Right ventricle myocardium superior (tissue), 1 donor: ENCODE measurements around the gene PRUNE1. TPM values are rescaled to one million over a fixed set of nuclear protein-coding genes. Genes with fewer than 3 reads are reported as not detected.
A peak's percentile ranks its signal among the peaks of the same experiment; 100 is the strongest.

Experiments
- ATAC-seq: fragments of 200-7000 bp; cut with Tn5 transposase; one replicate; pipeline ENCODE4 v1.9.1; 2020; ENCODE audit warnings: mild to moderate bottlenecking; ENCODE audit not compliant: poor library complexity
- DNase-seq: peaks from one replicate; pipeline ENCODE4 v3.0.0-alpha.2; 2020
- intact Hi-C: fragments of 100-400 bp; cut with DNase I; formaldehyde crosslinking; loops from one replicate; pipeline ENCODE4 v1.11.2; 2022
- total RNA-seq: library from RNA; stranded (reverse); fragmentation: NEBNext Ultra II Directional; extraction: Animal tissue kit (Norgen Biotek cat#: 25700); gene quantifications from one replicate; pipeline ENCODE4 v1.2.1, GENCODE V29; 2021
- donor health status: DM: no; HTN: yes; CAD: no; lungs with severe emphysema.

PRUNE1 gene
- total RNA-seq, 1 donor from 2014 or later: 41.3 TPM

DNA sequence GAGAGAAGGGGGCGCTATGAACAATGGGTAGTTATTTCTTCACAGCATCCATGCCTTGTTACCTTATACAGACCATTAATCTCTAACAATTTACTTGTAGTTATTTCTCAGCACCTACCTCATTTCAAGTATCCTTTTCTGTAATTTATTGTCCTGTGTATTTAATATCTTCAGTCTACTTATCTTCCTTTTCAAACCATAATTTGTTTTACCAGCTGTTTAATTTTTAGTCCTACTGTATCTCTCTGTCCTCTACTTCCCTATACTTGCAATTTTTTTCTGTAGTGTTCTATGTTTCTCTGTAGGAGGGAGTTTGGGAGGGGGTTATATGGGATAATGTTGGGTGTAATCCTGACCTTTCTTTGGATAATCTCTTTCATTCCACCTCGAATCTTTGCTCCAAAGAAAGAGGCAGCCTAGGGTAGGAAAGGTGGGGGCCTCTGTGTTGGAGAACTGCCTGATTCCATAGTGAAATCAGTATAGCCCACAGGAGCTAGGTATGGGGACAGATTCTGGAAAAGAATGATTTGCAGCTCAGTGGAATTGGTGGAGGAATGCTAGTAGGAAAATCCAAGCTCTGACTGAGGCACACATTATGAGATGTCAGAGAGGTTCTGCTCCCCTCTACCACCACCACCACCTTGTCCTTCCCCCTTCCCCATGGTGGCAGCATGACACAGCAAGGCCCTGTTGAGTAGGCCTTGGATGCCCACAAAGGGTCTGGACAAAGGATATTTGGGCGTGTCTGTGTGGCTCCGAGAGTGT lies 52.6 kb downstream of the PRUNE1 start:
- intact Hi-C loops: no loop called here
- DNase-seq (no peak), ATAC-seq (no peak)

DNA sequence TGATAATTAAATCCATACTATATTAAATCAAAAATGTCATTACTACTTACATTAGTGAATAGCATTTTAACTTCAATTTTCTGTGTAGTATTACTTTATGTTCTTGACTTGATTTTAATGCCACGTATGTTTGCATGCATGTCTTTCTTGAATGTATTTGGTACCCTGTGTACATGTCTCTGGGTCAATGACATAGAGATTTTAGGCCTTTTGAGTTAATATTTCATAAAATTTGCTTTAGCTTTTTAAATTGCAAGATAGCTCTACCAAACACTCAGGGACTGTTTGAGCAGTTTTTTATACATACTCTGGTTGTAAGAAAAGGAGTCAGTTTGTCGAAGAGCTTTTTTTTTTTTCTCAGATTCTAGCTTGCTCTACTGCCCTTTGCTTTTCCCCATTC lies 53.5 kb downstream of the PRUNE1 start:
- DNase-seq (no peak), ATAC-seq (no peak)
- intact Hi-C loops: no loop called here

DNA sequence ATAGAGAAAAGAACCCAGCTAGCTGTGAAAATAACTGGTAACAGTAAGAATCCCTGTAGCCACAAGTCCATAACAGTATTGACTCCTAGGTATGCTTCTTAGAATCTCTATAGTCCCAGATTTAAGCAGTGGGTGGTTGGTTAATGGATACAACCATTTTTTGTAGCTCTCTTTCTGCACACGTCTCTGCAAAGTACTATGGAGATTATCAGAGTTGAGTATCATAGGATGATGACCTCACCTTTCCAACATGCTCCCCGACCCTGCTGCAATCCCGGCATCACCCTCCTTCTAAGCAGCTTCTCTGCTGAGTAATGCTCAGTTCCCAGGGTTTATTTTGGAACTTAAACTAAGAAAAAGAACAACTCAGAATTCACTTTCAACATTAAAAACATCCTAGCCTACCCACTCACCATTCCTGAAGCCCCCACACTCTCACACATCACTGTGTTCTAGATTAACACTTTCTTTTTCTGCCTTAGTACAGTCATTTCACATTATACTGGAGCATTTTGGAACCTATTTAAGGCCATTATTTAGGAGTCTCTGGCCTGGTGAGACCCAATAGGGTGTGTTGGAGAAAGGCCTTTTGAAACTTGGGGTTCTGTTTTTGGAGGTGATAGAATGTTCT lies 54.6 kb downstream of the PRUNE1 start:
- intact Hi-C loops: no loop called here
- ATAC-seq (no peak), DNase-seq (no peak)

DNA sequence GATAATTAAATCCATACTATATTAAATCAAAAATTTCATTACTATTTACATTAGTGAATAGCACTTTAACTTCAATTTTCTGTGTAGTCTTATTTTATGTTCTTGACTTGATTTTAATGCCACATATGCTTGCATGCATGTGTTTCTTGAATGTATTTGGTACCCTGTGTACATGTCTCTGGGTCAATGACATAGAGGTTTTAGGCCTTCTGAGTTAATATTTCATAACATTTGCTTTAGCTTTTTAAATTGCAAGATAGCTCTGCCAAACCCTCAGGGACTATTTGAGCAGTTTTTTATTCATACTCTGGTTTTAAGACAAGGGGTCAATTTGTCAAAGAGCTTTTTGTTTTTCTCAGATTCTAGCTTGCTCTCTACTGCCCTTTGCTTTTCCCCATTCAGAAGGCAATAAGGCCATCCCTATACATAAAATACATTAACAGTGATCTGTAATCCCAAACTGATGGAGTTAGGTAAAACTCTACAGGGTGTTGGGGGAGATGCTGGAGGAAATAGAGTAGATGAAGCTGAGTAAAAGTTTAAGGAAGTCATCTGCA lies 56.9 kb downstream of the PRUNE1 start:
- DNase-seq (no peak), ATAC-seq (no peak)
- intact Hi-C loops: no loop called here

DNA sequence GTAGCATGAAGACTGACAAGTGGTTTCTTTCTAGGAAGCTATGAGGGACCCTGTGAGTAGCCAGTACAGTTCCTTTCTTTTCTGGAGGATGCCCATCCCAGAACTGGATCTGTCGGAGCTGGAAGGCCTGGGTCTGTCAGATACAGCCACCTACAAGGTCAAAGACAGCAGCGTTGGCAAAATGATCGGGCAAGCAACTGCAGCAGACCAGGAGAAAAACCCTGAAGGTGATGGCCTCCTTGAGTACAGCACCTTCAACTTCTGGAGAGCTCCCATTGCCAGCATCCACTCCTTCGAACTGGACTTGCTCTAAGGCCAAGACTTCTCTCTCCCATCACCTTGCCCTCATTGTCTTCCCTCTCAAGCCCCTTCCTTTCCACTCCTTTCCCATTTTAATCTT lies 58.9 kb downstream of the PRUNE1 start:
- intact Hi-C loops: no loop called here
- ATAC-seq: no peak
- no peak for DNase-seq

DNA sequence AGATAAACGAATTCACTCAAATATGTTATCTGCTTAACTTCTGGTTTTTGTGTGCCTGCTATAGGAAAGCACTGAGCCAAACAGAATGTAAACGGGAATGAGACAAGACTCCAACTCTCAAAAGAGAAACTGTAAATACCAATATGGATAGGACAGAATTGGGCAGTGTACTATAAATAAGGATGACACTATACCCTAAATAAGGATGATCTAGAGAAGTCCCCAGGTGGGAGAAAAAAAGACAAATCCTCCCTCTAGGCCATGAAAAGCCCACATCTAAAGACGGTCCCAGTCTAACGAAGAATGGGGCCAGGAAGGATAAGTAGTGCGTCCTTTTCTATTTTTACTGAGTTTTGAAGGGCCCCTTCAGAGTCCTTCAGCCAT lies 60.8 kb downstream of the PRUNE1 start:
- ATAC-seq (no peak), DNase-seq (no peak)
- intact Hi-C loops: no loop called here

DNA sequence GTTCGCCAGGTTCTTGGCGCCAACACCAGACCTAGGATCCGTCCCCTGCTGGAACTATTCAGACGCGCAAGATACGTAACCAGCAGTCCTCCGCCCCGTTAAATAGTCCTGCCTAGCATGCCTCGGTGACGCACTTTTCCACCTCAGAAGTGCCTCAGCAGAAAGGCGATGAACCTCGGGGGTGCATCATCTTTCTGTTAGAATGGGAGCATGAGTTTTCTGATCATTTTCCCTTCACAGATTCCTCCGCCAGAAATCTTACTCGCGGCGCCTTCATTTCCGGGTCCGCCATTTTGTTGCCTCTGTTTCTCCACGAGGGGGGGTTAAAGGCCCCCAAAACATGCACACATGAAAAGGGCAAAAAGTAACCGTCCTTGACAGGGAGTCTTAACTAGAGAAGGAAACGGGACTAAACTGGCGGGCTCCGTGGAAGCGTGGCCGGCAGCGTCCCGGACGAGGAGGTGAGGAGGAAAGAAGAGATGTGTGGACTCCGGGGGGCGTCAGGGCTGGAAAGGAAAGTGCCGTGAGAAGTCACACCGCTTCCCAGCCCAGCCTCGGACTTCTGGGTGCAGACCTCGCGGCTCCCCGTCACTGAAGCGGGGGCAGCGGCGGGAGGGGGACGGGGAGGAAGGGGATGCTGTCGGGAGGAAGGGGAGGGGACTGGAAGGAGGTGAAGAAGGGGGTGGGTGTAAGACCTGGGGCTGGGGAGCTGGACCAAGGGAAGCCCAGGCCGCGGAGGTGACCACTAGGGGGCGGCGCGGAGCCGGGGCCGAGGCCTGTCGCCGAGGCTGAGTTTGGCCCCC lies 62.4 kb downstream of the PRUNE1 start, which contains the start of gene GABPB2:
Gene GABPB2 (plus strand): TSS at position 288 of the 803 bp plus-strand sequence. CDS start 17,429 bp downstream, outside the sequence.
- ATAC-seq: peak; percentile 95
- intact Hi-C loops: no loop called here
- peak; percentile 95 for DNase-seq

DNA sequence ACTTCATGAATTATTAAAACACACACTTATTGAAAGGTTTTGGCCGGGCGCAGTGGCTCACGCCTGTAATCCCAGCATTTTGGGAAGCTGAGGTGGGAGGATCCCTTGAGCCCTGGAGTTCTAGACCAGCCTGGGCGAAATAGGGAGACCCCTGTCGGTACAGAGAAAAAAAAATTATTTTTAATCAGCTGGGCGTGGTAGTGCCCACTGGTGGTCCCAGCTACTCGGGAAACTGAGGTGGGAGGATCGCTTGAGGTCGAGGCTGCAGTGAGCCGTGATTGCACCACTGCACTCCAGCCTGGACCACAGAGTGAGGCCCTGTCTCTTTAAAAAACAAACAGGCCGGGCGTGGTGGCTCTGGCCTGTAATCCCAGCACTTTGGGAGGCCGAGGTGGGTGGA lies 64.0 kb downstream of the PRUNE1 start:
- intact Hi-C loops: no loop called here
- DNase-seq: no peak
- no peak for ATAC-seq

Other genes starting within 250 kb of the PRUNE1 start
- gene CTSS, start 242.7 kb upstream of the PRUNE1 start, total RNA-seq: 34.9 TPM
- gene CTSK, start 200.2 kb upstream of the PRUNE1 start, total RNA-seq: 4.9 TPM
- 26.2 TPM for gene ARNT, start 131.8 kb upstream of the PRUNE1 start, total RNA-seq
- not detected for gene CTXND2, start 121.3 kb upstream of the PRUNE1 start, total RNA-seq
- 15.7 TPM for gene SETDB1, start 82.1 kb upstream of the PRUNE1 start, total RNA-seq
- gene CERS2, start 33.6 kb upstream of the PRUNE1 start, total RNA-seq: 82.5 TPM
- gene ANXA9, start 26.2 kb upstream of the PRUNE1 start, total RNA-seq: not detected
- 41.6 TPM for gene MINDY1, start 1.5 kb upstream of the PRUNE1 start, total RNA-seq
- 0.43 TPM for gene BNIPL, start 28.1 kb downstream of the PRUNE1 start, total RNA-seq
- gene C1orf56, start 39.3 kb downstream of the PRUNE1 start, total RNA-seq: 7.3 TPM
- 24.3 TPM for gene CDC42SE1, start 51.2 kb downstream of the PRUNE1 start, total RNA-seq
- 2.9 TPM for gene MLLT11, start 51.9 kb downstream of the PRUNE1 start, total RNA-seq
- 9.5 TPM for gene GABPB2, start 62.3 kb downstream of the PRUNE1 start, total RNA-seq
- 56.6 TPM for gene SEMA6C, start 138.2 kb downstream of the PRUNE1 start, total RNA-seq
- 1.5 TPM for gene TNFAIP8L2, start 148.2 kb downstream of the PRUNE1 start, total RNA-seq
- gene LYSMD1, start 157.5 kb downstream of the PRUNE1 start, total RNA-seq: 10.7 TPM
- gene SCNM1, start 157.7 kb downstream of the PRUNE1 start, total RNA-seq: 17.5 TPM
- not detected for gene TMOD4, start 167.5 kb downstream of the PRUNE1 start, total RNA-seq
- 37.5 TPM for gene VPS72, start 181.7 kb downstream of the PRUNE1 start, total RNA-seq
- gene PIP5K1A, start 190.1 kb downstream of the PRUNE1 start, total RNA-seq: 33.5 TPM
- gene PSMD4, start 246.3 kb downstream of the PRUNE1 start, total RNA-seq: 138 TPM